ENCODE measurements around the gene MTX1. TPM values are rescaled to one million over a fixed set of nuclear protein-coding genes. Genes with fewer than 3 reads are reported as not detected.
A peak's percentile ranks its signal among the peaks of the same experiment; 100 is the strongest.
"Not testable (repeated sequence)": the region's sequence is repeated elsewhere in the genome, so short reads cannot be mapped to it uniquely, and the experiment has no call there.

Gene MTX1
- total and polyA plus RNA-seq, 9 donors: 15.6 to 35.4 (median 27.7) TPM

DNA sequence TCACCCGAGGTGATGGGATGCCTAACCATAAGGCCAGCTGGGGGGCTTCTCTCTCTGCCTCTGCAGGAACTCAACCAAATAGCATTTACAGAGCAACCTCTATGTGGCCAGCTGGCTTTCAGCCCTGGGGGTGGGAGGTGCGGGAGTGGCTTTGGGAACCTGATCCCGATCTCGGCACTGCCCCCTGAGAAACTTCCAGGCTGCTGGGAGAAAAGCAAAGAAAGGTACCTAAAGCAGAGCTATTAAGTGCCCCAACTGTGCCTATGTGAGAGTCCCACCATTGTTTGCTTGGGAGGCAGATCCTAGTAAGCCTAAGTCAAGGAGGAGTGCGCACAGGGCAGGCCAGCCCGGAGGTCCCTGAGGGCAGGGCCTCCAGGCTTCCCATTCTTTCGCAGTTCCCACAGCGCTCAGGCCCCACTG lies 42.4 kb upstream of the MTX1 start:
- H3K36me3 ChIP-seq: no peaks in the 10 kb centered on the region

DNA sequence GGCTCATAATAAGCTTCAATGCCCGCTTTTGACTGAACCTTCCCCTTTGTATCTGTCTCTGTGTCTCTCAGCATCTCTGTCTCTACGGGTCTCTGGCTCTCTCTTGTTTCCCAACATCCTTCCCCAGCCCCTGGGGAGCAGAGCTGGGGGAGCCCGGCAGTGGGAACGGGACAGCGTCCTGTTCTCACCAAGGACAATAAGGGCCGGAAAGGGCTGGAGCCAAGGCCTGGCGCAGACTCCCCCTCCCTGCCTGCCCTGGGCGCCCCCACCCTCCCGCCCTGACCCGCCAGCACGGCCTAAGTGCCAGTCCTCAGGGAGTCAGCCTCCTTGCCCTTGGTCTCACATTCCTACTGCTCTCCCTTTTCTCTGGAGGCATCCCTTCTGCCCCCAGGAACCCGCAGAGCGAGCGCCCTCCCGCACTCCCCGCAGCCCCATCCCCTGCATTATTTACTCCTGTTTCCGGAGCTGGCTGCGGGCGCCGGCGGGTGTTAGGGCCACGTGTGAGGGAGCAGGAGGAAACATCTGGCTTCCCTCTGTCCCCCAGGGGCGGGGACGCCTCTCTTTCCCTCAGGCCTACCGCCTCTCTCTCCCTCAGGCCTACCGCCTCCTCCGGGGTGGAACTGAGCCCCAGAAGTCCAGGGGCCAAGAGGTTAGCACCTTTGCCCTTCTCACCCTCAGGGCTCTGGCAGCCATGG lies 41.9 kb upstream of the MTX1 start:
- intact Hi-C loops (cut with DNase I): loop anchor here in 1 of 4 donors (5.0 kb wide), 1 partner anchor 74 kb away; no protein-coding TSS in a partner anchor
- 5 to 9% (median 8%) methylated on average over 26 to 27 of the region's 27 CpGs for WGBS, 3 donors
- Histone ChIP-seq H3K27me3 (no peaks in the 10 kb centered on the region), H3K9me3 (no peaks in the 10 kb centered on the region), H3K4me3 (no peak overlapping the region), H3K36me3 (no peaks in the 10 kb centered on the region), H3K27ac (peak overlapping the region; percentile 20 to 31), H3K4me1 (ENCODE audit: insufficient read depth) (peaks cover 7% of the 10 kb centered on the region)
- TF ChIP-seq, protein P1, sequence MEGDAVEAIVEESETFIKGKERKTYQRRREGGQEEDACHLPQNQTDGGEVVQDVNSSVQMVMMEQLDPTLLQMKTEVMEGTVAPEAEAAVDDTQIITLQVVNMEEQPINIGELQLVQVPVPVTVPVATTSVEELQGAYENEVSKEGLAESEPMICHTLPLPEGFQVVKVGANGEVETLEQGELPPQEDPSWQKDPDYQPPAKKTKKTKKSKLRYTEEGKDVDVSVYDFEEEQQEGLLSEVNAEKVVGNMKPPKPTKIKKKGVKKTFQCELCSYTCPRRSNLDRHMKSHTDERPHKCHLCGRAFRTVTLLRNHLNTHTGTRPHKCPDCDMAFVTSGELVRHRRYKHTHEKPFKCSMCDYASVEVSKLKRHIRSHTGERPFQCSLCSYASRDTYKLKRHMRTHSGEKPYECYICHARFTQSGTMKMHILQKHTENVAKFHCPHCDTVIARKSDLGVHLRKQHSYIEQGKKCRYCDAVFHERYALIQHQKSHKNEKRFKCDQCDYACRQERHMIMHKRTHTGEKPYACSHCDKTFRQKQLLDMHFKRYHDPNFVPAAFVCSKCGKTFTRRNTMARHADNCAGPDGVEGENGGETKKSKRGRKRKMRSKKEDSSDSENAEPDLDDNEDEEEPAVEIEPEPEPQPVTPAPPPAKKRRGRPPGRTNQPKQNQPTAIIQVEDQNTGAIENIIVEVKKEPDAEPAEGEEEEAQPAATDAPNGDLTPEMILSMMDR (IDR thresholded peaks at IDR 0.05): no peak
- peak; percentile 58 to 71 (median 68) for DNase-seq

More for the DNA sequence above, 42.4 kb upstream of the MTX1 start:
- WGBS, 3 donors: 54 to 72% (median 63%) methylated on average over 8 of the region's 8 CpGs
- TF ChIP-seq, protein P1 (IDR thresholded peaks at IDR 0.05): no peak
- TF ChIP-seq EP300 (IDR thresholded peaks at IDR 0.05) (no peak), POLR2A (IDR thresholded peaks at IDR 0.05) (no peak)
- intact Hi-C loops (cut with DNase I): loop anchor here in 1 of 4 donors (5.0 kb wide), 1 partner anchor 74 kb away; no protein-coding TSS in a partner anchor
- H3K9me3 ChIP-seq: no peaks in the 10 kb centered on the region
- DNase-seq: no peak
- no peaks in the 10 kb centered on the region for H3K27me3 ChIP-seq
- no peak overlapping the region for H3K4me3 ChIP-seq
- H3K4me1 ChIP-seq (ENCODE audit: insufficient read depth): peaks cover 7% of the 10 kb centered on the region
- H3K27ac ChIP-seq: peak overlapping the region in 1 of 2 donors; percentile 26

DNA sequence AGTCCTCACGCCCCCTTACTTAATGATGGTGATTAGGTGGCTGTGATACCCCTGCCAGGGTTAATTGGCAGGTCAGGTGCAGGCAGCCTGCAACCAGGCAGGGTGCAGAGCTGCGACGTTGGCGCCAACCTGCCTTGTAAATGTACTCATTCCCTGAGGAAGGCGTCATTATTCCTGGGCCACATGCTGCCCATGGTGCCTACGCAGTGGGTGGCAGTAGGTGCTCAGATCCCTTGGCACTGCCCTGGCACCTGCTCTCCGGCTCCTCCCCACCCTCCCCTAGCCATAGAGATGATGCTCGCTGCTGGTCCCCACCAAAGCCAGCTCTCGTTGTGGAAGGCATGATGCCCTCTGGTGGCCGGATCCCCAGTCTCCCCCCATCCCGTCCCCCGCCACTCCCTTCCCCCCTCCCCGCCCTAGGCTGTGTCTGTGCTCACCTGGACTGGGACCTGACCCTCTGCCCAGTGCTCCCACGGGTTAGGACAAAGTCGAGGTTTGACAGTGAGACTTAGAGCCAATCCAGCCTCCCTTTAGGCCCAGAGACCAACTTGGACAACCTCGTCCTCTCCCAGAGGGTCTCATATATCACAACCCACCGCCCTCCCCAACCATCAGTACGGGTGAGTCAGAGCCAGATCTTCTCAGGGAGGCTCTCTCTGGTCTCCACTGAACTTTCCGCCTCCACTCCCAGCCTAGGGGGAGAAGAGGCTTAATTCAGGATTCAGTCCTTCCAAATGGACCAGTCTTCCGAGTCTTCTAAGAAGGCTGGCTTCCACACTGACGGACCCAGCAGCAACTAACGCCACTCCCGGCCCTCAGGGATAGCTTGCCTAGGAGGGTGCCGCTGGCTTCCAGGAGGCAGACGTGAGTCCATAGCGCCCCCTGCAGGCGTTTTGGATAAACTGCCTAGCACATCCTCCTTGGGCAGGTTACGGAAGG lies 41.1 kb upstream of the MTX1 start:
- DNase-seq: peak; percentile 77 to 90 (median 84)
- Histone ChIP-seq H3K9me3 (no peaks in the 10 kb centered on the region), H3K36me3 (no peaks in the 10 kb centered on the region), H3K4me1 (ENCODE audit: insufficient read depth) (peaks cover 7% of the 10 kb centered on the region), H3K27me3 (no peaks in the 10 kb centered on the region), H3K27ac (peak overlapping the region; percentile 20 to 31), H3K4me3 (no peak overlapping the region)
- no peak for TF ChIP-seq EP300 (IDR thresholded peaks at IDR 0.05)
- TF ChIP-seq POLR2A (IDR thresholded peaks at IDR 0.05): no peak
- TF ChIP-seq, protein P1 (IDR thresholded peaks at IDR 0.05): peak; percentile 40 to 93 (median 76)
- WGBS, 3 donors: 5 to 8% (median 7%) methylated on average over 25 to 28 of the region's 28 CpGs
- intact Hi-C loops (cut with DNase I): loop anchor here (2.0 to 5.0 kb wide), 3 partner anchors 75 to 77 kb away; no protein-coding TSS in a partner anchor

DNA sequence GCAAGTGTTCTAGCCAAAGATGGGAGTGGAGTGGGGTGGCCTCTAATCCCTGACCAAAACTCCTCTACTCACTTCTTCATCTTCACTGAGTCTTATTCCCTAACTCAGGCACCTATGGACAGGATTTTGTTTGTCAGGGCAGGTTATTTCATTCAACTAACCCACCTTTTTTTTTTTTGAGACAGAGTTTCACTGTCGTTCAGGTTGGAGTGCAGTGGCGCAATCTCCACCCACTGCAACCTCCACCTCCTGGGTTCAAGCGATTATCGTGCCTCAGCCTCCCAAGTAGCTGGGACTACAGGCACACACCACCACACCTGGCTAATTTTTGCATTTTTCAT lies 40.4 kb upstream of the MTX1 start:
- H3K36me3 ChIP-seq; H3K27ac ChIP-seq; H3K9me3 ChIP-seq; DNase-seq; H3K4me3 ChIP-seq; H3K27me3 ChIP-seq; H3K4me1 ChIP-seq (ENCODE audit: insufficient read depth): not testable (repeated sequence)
- intact Hi-C loops (cut with DNase I): loop anchor here (2.0 to 5.0 kb wide), 3 partner anchors 75 to 77 kb away; no protein-coding TSS in a partner anchor
- 33 to 44% (median 43%) methylated on average over 4 of the region's 4 CpGs for WGBS, 3 donors

All from ovary (tissue), 9 donors.